ENCODE data around the gene RAET1L.
A peak's percentile ranks its signal among the peaks of the same experiment; 100 is the strongest.

RAET1L gene

DNA sequence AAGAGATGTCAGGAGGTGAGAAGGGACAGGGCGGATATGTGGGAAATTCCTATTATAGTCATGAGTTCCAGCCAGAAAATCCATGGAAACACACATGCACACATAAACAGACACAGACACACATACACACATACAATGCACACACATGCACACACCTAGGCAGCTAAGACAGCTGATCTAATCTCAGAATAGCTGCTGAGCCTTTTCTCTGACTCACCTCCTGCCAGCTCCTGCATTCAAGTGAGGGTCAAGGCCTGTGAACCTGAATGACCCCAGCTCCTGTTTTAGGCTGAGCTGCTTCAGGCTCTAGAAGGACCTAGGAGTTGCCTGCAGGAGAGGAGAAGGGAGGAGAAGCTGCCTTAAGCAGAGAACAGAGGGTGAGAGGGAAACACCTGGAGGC lies 21.6 kb upstream of the RAET1L start:
- Histone ChIP-seq H3K9ac (ENCODE audit: low read depth in 1 of 2, low read length in 2 of 2) (no peak overlapping the region), H3K4me3 (ENCODE audit: low read depth in 1 of 2, low read length in 2 of 2) (no peak overlapping the region), H3K9me3 (ENCODE audit: control insufficient read depth in 1 of 2, low read length in 2 of 2) (no peaks in the 10 kb centered on the region), H3K4me1 (ENCODE audit: control insufficient read depth in 1 of 2, insufficient read depth in 2 of 2, low read length in 2 of 2) (no peaks in the 10 kb centered on the region), H3K27me3 (ENCODE audit: control insufficient read depth in 1 of 2, insufficient read depth in 2 of 2, low read length in 2 of 2) (peaks cover 6 to 8% of the 10 kb centered on the region in 2 donors), H3K27ac (ENCODE audit: low read depth, low read length) (no peak overlapping the region), H3K36me3 (ENCODE audit: control insufficient read depth in 1 of 2, insufficient read depth in 2 of 2, low read length in 2 of 2) (no peaks in the 10 kb centered on the region)

DNA sequence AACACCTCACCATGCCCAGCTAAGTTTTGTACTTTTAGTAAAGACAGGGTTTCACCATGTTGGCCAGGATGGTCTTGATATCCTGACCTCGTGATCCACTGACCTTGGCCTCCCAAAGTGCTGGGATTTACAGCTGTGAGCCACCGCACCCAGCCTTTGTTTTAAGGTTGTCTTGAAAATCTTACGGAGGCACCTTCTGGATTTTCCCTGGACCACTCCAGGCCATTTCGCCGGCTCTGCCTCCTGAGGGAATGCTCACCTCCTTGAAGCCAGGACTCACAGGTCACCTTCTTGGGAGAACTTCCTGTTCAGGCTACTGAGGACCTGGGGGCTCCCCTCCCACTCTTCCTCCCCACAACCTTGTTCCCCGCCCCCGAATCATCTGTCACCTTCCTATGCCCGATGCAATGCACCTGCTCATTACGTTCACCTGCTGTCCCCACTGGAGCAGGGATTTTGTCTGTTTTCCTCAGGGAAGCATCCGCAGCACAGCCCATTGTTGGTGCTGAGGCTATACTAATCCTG lies 19.4 kb upstream of the RAET1L start:
- no peaks in the 10 kb centered on the region for H3K9me3 ChIP-seq (ENCODE audit: control insufficient read depth in 1 of 2, low read length in 2 of 2)
- no peaks in the 10 kb centered on the region for H3K36me3 ChIP-seq (ENCODE audit: control insufficient read depth in 1 of 2, insufficient read depth in 2 of 2, low read length in 2 of 2)
- no peaks in the 10 kb centered on the region for H3K4me1 ChIP-seq (ENCODE audit: control insufficient read depth in 1 of 2, insufficient read depth in 2 of 2, low read length in 2 of 2)
- H3K9ac ChIP-seq (ENCODE audit: low read depth in 1 of 2, low read length in 2 of 2), result no peak overlapping the region
- no peak overlapping the region for H3K27ac ChIP-seq (ENCODE audit: low read depth, low read length)
- no peak overlapping the region for H3K4me3 ChIP-seq (ENCODE audit: low read depth in 1 of 2, low read length in 2 of 2)
- H3K27me3 ChIP-seq (ENCODE audit: control insufficient read depth in 1 of 2, insufficient read depth in 2 of 2, low read length in 2 of 2), result peaks cover 14 to 20% of the 10 kb centered on the region in 2 donors

DNA sequence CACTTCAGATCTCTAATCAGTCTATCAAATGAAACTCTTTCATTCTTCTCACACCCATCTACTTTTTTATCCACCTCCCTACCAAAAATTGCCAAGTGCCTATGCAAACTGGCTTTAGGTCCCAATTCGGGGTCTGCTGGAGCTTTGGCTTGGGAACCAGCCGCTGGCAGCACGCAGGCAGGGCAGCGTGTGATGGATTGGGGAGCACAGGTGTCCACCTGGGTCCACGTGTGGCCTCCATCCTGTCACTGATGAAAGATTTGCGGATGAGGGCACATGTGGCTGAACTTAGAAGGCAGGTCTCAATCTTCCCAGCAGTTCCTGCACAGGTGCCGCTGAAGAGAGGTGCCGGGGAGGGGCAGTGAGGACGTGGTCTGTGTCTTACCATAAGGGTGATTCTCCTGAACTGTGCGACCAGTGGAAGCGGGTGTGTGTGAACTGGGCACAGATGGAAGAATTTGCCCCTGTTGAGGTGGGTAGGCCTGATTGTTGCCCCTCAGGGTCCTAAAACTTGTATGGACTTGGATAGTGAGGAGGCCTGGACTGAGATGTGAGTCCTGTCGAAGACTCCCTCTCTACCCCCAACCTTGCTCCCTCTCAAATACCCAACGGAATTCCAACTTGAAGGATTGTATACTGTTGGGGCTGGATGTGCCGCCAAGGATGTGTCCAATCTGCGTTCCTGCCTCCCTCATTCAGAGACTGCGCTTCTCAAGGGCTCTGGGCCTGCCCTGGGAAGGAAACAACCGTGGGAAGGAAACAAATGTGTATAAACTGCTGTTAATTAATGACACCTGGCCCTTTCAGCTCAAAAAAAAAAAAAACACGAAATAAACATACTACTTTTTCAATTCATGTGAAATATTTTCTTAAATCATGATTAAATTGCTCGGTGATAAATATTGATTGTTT lies 18.4 kb upstream of the RAET1L start:
- Histone ChIP-seq H3K4me3 (ENCODE audit: low read depth in 1 of 2, low read length in 2 of 2) (no peak overlapping the region), H3K27me3 (ENCODE audit: control insufficient read depth in 1 of 2, insufficient read depth in 2 of 2, low read length in 2 of 2) (peaks cover 23 to 29% of the 10 kb centered on the region in 2 donors), H3K27ac (ENCODE audit: low read depth, low read length) (no peak overlapping the region), H3K9ac (ENCODE audit: low read depth in 1 of 2, low read length in 2 of 2) (no peak overlapping the region), H3K4me1 (ENCODE audit: control insufficient read depth in 1 of 2, insufficient read depth in 2 of 2, low read length in 2 of 2) (no peaks in the 10 kb centered on the region), H3K36me3 (ENCODE audit: control insufficient read depth in 1 of 2, insufficient read depth in 2 of 2, low read length in 2 of 2) (no peaks in the 10 kb centered on the region), H3K9me3 (ENCODE audit: control insufficient read depth in 1 of 2, low read length in 2 of 2) (no peaks in the 10 kb centered on the region)

DNA sequence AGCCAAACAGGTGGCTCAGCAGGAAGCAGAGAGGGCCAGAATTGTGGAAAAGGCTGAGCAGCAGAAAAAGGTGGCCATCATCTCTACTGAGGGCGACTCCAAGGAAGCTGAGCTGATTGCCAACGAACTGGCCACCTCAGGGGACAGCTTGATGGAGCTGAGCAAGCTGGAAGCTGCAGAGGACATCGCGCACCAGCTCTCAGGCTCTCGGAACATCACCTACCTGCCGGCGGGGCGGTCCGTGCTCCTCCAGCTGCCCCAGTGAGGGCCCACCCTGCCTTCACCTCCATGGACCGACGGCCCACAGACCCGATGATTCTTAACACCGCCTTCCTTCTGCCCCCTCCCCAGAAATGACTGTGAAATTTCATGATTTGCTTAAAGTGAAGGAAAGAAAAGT lies 17.8 kb upstream of the RAET1L start:
- Histone ChIP-seq H3K27ac (ENCODE audit: low read depth, low read length) (no peak overlapping the region), H3K9ac (ENCODE audit: low read depth in 1 of 2, low read length in 2 of 2) (no peak overlapping the region), H3K27me3 (ENCODE audit: control insufficient read depth in 1 of 2, insufficient read depth in 2 of 2, low read length in 2 of 2) (peaks cover 30 to 36% of the 10 kb centered on the region in 2 donors), H3K36me3 (ENCODE audit: control insufficient read depth in 1 of 2, insufficient read depth in 2 of 2, low read length in 2 of 2) (no peaks in the 10 kb centered on the region), H3K4me3 (ENCODE audit: low read depth in 1 of 2, low read length in 2 of 2) (no peak overlapping the region), H3K4me1 (ENCODE audit: control insufficient read depth in 1 of 2, insufficient read depth in 2 of 2, low read length in 2 of 2) (no peaks in the 10 kb centered on the region), H3K9me3 (ENCODE audit: control insufficient read depth in 1 of 2, low read length in 2 of 2) (no peaks in the 10 kb centered on the region)

DNA sequence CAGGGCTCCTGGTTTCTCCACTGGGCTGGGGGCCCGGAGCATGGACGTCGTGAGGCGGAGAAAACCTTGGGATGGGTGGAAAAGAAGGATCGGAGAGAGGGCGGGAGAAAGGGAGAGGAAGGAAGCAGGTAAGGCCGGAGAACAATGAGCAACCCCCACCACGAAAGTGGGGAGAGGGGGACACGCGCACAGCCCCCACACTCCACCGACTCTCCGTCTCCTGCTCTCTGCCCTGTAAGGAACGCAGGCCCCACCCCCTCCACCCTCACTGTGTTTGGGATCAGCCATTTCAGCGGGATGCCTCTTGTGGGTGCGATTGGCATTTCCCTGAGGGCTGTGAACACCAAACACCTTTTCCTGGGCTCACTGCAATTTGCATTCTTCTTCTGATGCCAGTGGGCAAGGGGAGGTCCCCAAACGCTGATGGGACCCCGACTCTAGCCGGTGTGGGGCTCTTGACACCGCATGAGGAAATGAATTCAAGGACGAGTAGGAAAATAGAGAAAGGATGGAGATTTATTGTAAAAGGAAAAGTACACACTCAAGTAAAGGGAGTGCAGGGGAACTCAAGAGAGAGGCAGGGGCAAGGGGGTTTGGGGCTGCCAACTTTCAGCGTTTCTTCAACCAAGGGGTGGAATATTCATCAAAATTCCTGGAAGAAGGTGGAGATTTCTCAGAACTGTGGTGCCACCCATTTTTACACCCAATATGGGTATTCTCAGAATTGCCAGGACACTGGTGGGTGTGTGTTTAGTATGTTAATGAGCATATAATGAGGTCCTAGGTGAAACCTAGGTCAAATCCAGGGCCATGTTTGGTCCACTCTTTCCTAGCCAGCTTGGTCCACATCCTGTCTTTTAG lies 13.1 kb upstream of the RAET1L start:
- Histone ChIP-seq H3K9me3 (ENCODE audit: control insufficient read depth in 1 of 2, low read length in 2 of 2) (no peaks in the 10 kb centered on the region), H3K4me3 (ENCODE audit: low read depth in 1 of 2, low read length in 2 of 2) (no peak overlapping the region), H3K27me3 (ENCODE audit: control insufficient read depth in 1 of 2, insufficient read depth in 2 of 2, low read length in 2 of 2) (peaks cover 54 to 65% of the 10 kb centered on the region in 2 donors), H3K27ac (ENCODE audit: low read depth, low read length) (no peak overlapping the region), H3K36me3 (ENCODE audit: control insufficient read depth in 1 of 2, insufficient read depth in 2 of 2, low read length in 2 of 2) (no peaks in the 10 kb centered on the region), H3K4me1 (ENCODE audit: control insufficient read depth in 1 of 2, insufficient read depth in 2 of 2, low read length in 2 of 2) (peaks cover 0 to 9% of the 10 kb centered on the region in 2 donors), H3K9ac (ENCODE audit: low read depth in 1 of 2, low read length in 2 of 2) (no peak overlapping the region)

DNA sequence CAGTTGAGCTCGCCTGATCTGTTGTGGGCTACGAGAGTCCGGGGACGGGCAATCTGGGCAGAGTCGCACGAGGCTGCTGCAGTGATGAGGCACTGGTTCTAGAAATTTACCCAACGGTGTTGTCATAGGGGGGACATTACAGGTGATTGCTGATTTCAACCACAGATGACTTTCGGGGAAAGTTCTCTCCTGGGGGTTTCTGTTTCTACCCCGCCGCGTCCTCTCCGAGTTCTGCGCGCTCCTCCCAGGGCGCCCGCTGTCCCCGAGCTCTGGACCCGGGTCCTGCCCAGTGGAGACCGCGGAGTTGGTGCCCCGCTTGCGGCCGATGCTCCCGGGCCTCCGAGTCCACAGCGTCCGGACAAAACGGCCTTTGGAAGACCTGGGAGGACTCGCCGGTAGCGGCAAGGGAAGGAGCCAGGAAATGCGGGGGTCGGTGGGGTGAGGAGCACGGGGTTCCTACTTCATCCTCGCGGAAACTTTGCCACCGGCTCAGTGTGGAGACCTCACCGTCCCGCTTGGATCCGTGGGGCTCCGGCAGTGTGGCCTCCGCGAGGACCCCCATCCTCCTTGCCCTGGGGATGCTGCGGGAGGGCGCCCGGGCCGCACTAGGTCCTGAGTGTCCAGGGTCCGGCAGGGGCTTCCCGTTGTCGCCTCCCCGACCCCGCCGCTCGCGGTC lies 12.3 kb upstream of the RAET1L start:
- peak overlapping the region in 1 of 2 donors; percentile 16 for H3K4me3 ChIP-seq (ENCODE audit: low read depth in 1 of 2, low read length in 2 of 2)
- H3K4me1 ChIP-seq (ENCODE audit: control insufficient read depth in 1 of 2, insufficient read depth in 2 of 2, low read length in 2 of 2), result peaks cover 0 to 9% of the 10 kb centered on the region in 2 donors
- no peaks in the 10 kb centered on the region for H3K9me3 ChIP-seq (ENCODE audit: control insufficient read depth in 1 of 2, low read length in 2 of 2)
- H3K9ac ChIP-seq (ENCODE audit: low read depth in 1 of 2, low read length in 2 of 2), result no peak overlapping the region
- H3K27me3 ChIP-seq (ENCODE audit: control insufficient read depth in 1 of 2, insufficient read depth in 2 of 2, low read length in 2 of 2), result peaks cover 59 to 62% of the 10 kb centered on the region in 2 donors
- H3K27ac ChIP-seq (ENCODE audit: low read depth, low read length), result no peak overlapping the region
- H3K36me3 ChIP-seq (ENCODE audit: control insufficient read depth in 1 of 2, insufficient read depth in 2 of 2, low read length in 2 of 2), result no peaks in the 10 kb centered on the region

DNA sequence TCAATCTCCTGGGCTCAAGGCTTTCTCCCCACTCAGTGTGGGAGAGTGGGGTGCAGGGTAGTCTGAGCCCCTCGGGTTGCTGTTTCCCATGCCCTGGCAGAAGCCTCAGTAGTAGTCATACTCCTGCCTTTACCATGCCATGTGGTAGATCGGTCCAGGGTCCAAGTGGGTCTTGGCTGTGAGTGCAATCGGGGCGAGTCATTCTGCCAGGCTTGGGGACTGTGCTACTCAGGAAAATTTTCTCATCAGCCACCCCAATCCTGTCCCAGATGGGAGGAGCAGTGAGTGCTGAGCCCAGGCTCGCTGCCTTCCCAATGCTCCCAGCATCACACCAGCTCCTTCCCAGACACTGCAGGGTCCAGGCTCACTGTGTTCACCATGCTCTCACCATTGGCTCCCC lies 10.7 kb upstream of the RAET1L start:
- H3K36me3 ChIP-seq (ENCODE audit: control insufficient read depth in 1 of 2, insufficient read depth in 2 of 2, low read length in 2 of 2), result no peaks in the 10 kb centered on the region
- H3K27me3 ChIP-seq (ENCODE audit: control insufficient read depth in 1 of 2, insufficient read depth in 2 of 2, low read length in 2 of 2), result peaks cover 59 to 61% of the 10 kb centered on the region in 2 donors
- H3K4me1 ChIP-seq (ENCODE audit: control insufficient read depth in 1 of 2, insufficient read depth in 2 of 2, low read length in 2 of 2), result peaks cover 0 to 9% of the 10 kb centered on the region in 2 donors
- H3K9me3 ChIP-seq (ENCODE audit: control insufficient read depth in 1 of 2, low read length in 2 of 2), result no peaks in the 10 kb centered on the region
- H3K27ac ChIP-seq (ENCODE audit: low read depth, low read length), result no peak overlapping the region
- H3K9ac ChIP-seq (ENCODE audit: low read depth in 1 of 2, low read length in 2 of 2), result no peak overlapping the region
- H3K4me3 ChIP-seq (ENCODE audit: low read depth in 1 of 2, low read length in 2 of 2), result no peak overlapping the region

DNA sequence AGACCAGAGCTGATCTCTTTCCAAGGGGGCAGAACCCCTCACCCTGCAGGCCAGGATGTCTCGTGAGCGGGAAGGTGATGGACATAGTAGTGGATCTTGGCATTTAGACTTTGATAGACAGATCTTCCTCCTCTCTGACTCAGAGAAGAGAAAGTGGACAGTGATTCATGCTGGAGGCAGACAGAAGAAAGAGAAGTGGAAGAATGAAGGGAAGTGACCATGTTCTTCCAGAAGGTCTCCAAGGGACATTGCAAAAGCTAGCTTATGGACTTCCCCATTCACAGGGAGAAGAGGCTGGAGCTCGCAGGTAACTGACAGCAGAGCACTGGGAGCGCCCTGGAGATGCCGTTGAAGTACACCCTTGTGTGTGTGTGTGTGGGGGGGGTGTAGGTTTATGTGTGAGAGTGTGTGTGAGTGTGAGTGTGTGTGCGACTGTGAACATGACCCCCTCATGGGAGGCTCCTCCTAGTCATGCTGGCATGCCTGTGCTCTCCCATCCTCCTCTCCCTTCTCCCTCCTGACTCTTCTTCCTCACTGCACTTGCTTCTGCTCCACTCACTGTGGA lies 8.0 kb upstream of the RAET1L start:
- no peak overlapping the region for H3K4me3 ChIP-seq (ENCODE audit: low read depth in 1 of 2, low read length in 2 of 2)
- no peaks in the 10 kb centered on the region for H3K36me3 ChIP-seq (ENCODE audit: control insufficient read depth in 1 of 2, insufficient read depth in 2 of 2, low read length in 2 of 2)
- no peak overlapping the region for H3K9ac ChIP-seq (ENCODE audit: low read depth in 1 of 2, low read length in 2 of 2)
- H3K27ac ChIP-seq (ENCODE audit: low read depth, low read length), result no peak overlapping the region
- H3K4me1 ChIP-seq (ENCODE audit: control insufficient read depth in 1 of 2, insufficient read depth in 2 of 2, low read length in 2 of 2), result peaks cover 0 to 9% of the 10 kb centered on the region in 2 donors
- no peaks in the 10 kb centered on the region for H3K9me3 ChIP-seq (ENCODE audit: control insufficient read depth in 1 of 2, low read length in 2 of 2)
- peaks cover 36 to 38% of the 10 kb centered on the region in 2 donors for H3K27me3 ChIP-seq (ENCODE audit: control insufficient read depth in 1 of 2, insufficient read depth in 2 of 2, low read length in 2 of 2)

DNA sequence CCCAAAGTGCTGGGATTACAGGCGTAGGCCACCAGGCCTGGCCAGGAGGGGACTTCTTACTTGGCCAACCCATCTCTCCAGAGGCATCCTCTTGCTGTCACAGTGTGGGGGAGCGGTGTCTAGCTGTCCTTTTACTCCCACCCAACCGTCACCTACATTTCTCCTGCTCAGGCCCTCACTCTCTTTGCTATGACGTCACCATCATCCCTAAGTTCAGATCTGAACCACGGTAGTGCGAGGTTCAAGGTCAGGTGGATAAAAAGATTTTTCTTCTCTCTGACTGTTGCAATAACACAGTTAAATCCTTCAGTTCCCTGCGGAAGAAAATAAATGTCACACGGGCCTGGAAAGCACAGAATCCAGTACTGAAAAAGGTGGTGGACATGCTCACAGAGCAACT lies 7.3 kb upstream of the RAET1L start:
- Histone ChIP-seq H3K4me1 (ENCODE audit: control insufficient read depth in 1 of 2, insufficient read depth in 2 of 2, low read length in 2 of 2) (peaks cover 0 to 5% of the 10 kb centered on the region in 2 donors), H3K9me3 (ENCODE audit: control insufficient read depth in 1 of 2, low read length in 2 of 2) (no peaks in the 10 kb centered on the region), H3K27me3 (ENCODE audit: control insufficient read depth in 1 of 2, insufficient read depth in 2 of 2, low read length in 2 of 2) (peaks cover 36 to 38% of the 10 kb centered on the region in 2 donors), H3K9ac (ENCODE audit: low read depth in 1 of 2, low read length in 2 of 2) (no peak overlapping the region), H3K27ac (ENCODE audit: low read depth, low read length) (no peak overlapping the region), H3K4me3 (ENCODE audit: low read depth in 1 of 2, low read length in 2 of 2) (no peak overlapping the region), H3K36me3 (ENCODE audit: control insufficient read depth in 1 of 2, insufficient read depth in 2 of 2, low read length in 2 of 2) (no peaks in the 10 kb centered on the region)

Measured in duodenal mucosa (tissue), 2 donors.